ENCODE results near the gene KCNMB3.
A peak's percentile ranks its signal among the peaks of the same experiment; 100 is the strongest.
"Not testable (repeated sequence)": the region's sequence is repeated elsewhere in the genome, so short reads cannot be mapped to it uniquely, and the experiment has no call there.

Gene KCNMB3

GRCh38 chr3:179260949-179261765 is 10.2 kb upstream of the KCNMB3 start:
- H3K4me3 ChIP-seq (replicated peaks; ENCODE audit: insufficient read depth, low read length) = peak overlapping the region; percentile 48
- DNase-seq (ENCODE audit: low read depth in 1 of 2, low spot score in 1 of 2) = peak; percentile 21 to 67
- TF ChIP-seq CTCF (IDR thresholded peaks at IDR 0.05; ENCODE audit: insufficient read depth, low read length) (no peak), POLR2AphosphoS5 (IDR thresholded peaks at IDR 0.05; ENCODE audit: low read depth) (0 out of 2 replicates have a peak, but pooled peaks have one; percentile 28), REST (IDR thresholded peaks at IDR 0.05; ENCODE audit: insufficient replicate concordance, low read depth) (peak; percentile 34)
- no peak overlapping the region for H3K27ac ChIP-seq (replicated peaks)
- no peaks in the 10 kb centered on the region for H3K27me3 ChIP-seq (ENCODE audit: insufficient read depth, poor library complexity, severe bottlenecking)

GRCh38 chr3:179259959-179260756 is 9.2 kb upstream of the KCNMB3 start:
- H3K27ac ChIP-seq (replicated peaks); H3K27me3 ChIP-seq (ENCODE audit: insufficient read depth, poor library complexity, severe bottlenecking); H3K4me3 ChIP-seq (replicated peaks; ENCODE audit: insufficient read depth, low read length); DNase-seq (ENCODE audit: low read depth in 1 of 2, low spot score in 1 of 2): not testable (repeated sequence)

- no peak for DNase-seq (ENCODE audit: low read depth in 1 of 2, low spot score in 1 of 2)
- Histone ChIP-seq H3K27me3 (ENCODE audit: insufficient read depth, poor library complexity, severe bottlenecking) (no peaks in the 10 kb centered on the region), H3K27ac (replicated peaks) (no peak overlapping the region), H3K4me3 (replicated peaks; ENCODE audit: insufficient read depth, low read length) (no peak overlapping the region)
- no peak for TF ChIP-seq POLR2AphosphoS5 (IDR thresholded peaks at IDR 0.05; ENCODE audit: low read depth)
- TF ChIP-seq GABPA (IDR thresholded peaks at IDR 0.05; ENCODE audit: low read depth) = no peak
- no peak for TF ChIP-seq CTCF (IDR thresholded peaks at IDR 0.05; ENCODE audit: insufficient read depth, low read length)
- no peak for TF ChIP-seq REST (IDR thresholded peaks at IDR 0.05; ENCODE audit: insufficient replicate concordance, low read depth)
- TF ChIP-seq SPI1 (IDR thresholded peaks at IDR 0.05; ENCODE audit: borderline replicate concordance, low read depth) = no peak
Measured at GRCh38 chr3:179258820-179259219, 7.9 kb upstream of the KCNMB3 start.

GRCh38 chr3:179257742-179258141 is 6.8 kb upstream of the KCNMB3 start:
- not testable (repeated sequence) for DNase-seq (ENCODE audit: low read depth in 1 of 2, low spot score in 1 of 2); H3K27ac ChIP-seq (replicated peaks); H3K4me3 ChIP-seq (replicated peaks; ENCODE audit: insufficient read depth, low read length); H3K27me3 ChIP-seq (ENCODE audit: insufficient read depth, poor library complexity, severe bottlenecking)

Measured in HL-60 (cell line).